Parathyroid adenoma (tissue), 2 donors: ENCODE measurements around the gene ZNF587.
"Not testable (repeated sequence)": the region's sequence is repeated elsewhere in the genome, so short reads cannot be mapped to it uniquely, and the experiment has no call there.

Experiments
- H2AFZ ChIP-seq: fragments of 300-600 bp; sonication (generic); one replicate; pipeline ENCODE4 v1.7.0; 2017; ENCODE audit warnings: antibody characterized with exemption, mild to moderate bottlenecking
- H3K27ac ChIP-seq: fragments of 300-600 bp; sonication (generic); one replicate; pipeline ENCODE4 v1.7.0; 2017
- H3K27me3 ChIP-seq: fragments of 300-600 bp; sonication (generic); one replicate; pipeline ENCODE4 v1.7.0; 2017; ENCODE audit warnings: low read length; ENCODE audit not compliant: control insufficient read depth, insufficient read depth
- H3K36me3 ChIP-seq: fragments of 300-600 bp; sonication (generic); one replicate; pipeline ENCODE4 v1.7.0; 2017; ENCODE audit warnings: low read length; ENCODE audit not compliant: control insufficient read depth, insufficient read depth
- H3K4me1 ChIP-seq: fragments of 300-600 bp; sonication (generic); one replicate; pipeline ENCODE4 v1.7.0; 2017; ENCODE audit warnings: control low read depth
- H3K4me2 ChIP-seq: fragments of 300-600 bp; sonication (generic); one replicate; pipeline ENCODE4 v1.7.0; 2017; ENCODE audit warnings: low read length
- H3K4me3 ChIP-seq: fragments of 300-600 bp; sonication (generic); one replicate; pipeline ENCODE4 v1.7.0; 2017; ENCODE audit warnings: low read depth, low read length
- H3K79me2 ChIP-seq: fragments of 300-600 bp; sonication (generic); one replicate; pipeline ENCODE4 v1.7.0; 2017; ENCODE audit warnings: control low read depth
- H3K9ac ChIP-seq: fragments of 300-600 bp; sonication (generic); one replicate; pipeline ENCODE4 v1.7.0; 2017; ENCODE audit warnings: mild to moderate bottlenecking
- H3K9me3 ChIP-seq: fragments of 300-600 bp; sonication (generic); one replicate; pipeline ENCODE4 v1.7.0; 2017; ENCODE audit warnings: low read length; ENCODE audit not compliant: control insufficient read depth
- CTCF ChIP-seq: fragments of 300-600 bp; sonication (generic); IDR thresholded peaks from one replicate; pipeline ENCODE4 v1.7.0; 2017; ENCODE audit warnings: antibody characterized with exemption, mild to moderate bottlenecking
- donor health status: primary hyperparathyroidism.

ZNF587 gene

DNA sequence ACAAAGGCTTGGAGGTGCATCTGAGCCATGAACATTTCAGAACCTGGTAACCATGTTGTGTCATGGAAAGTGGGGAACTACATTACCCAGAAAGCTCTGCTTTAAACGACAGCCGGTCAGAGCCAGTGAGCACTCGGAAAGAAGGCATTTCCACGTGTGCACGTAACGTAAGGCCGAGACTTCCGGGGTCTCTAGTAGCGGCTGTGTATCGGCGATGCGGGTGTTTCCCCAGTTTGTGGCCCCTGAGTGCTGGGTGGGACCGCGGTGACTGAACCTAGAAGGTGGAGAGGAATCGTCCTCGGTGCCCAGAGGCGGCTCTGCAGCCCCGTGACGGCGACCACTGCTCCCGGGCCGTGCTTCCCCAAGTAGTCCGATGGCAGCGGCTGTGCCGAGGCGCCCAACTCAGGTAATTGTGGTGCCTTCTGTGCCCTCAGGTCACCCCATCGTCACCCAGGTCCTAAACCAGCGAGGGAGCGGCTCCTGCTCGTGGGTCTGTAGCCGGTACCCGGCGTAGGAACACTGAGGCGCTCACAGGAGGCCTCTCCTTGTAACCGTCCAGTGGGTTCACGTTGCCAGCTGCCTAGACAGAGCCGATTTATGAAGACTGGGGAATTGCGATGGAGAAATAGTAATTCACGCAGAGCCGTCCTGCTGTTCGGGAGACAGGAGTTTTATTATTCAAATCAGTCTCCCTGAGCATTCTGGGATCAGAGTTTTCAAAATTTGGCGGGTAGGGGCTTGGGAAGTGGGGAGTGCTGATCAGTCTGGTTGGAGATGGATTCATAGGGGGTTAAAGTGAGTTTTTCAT lies at the start of gene ZNF587:
Gene ZNF587 (plus strand): TSS at position 194 of the 808 bp plus-strand sequence. CDS start 180 bp downstream, at position 374.
- H3K9me3 ChIP-seq, H3K36me3 ChIP-seq, H3K4me1 ChIP-seq, H3K9ac ChIP-seq, H3K27me3 ChIP-seq: not testable (repeated sequence)
- Histone ChIP-seq H2AFZ (peak within 1 kb of the TSS; percentile 59), H3K4me3 (peak within 1 kb of the TSS; percentile 69), H3K4me2 (peak within 1 kb of the TSS; percentile 94), H3K27ac (peak within 1 kb of the TSS; percentile 65), H3K79me2 (peaks cover 22% of the 10 kb centered on the region)

- Histone ChIP-seq H3K27ac (no peak overlapping the region), H3K27me3 (no peaks in the 10 kb centered on the region)
Observed at GRCh38 chr19:57800696-57801095, 49.0 kb upstream of the ZNF587 start.

DNA sequence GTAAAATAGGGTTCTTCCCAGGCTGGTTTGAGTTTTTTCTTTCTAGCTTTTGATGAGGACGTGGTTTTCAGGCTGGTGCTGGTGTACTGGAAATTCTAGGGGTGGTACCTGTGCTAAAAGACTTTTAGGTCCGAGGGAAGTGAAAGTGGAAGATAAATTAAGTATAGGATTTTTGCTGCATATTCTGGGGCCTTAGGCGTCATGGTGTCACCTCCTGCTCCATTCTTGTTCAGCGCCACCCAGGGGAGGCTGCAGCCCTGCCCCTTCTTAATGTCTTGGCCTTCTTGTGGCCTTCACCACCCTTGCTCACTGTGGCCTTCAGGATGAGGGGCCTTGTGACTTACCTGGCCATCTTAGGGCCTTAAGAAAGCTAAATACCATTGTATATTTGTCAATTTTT lies 47.4 kb upstream of the ZNF587 start:
- Histone ChIP-seq H3K27me3 (no peaks in the 10 kb centered on the region), H3K4me1 (no peaks in the 10 kb centered on the region), H2AFZ (no peak overlapping the region), H3K4me3 (no peak overlapping the region), H3K36me3 (no peaks in the 10 kb centered on the region), H3K4me2 (no peak overlapping the region), H3K27ac (no peak overlapping the region), H3K9me3 (no peaks in the 10 kb centered on the region), H3K79me2 (peaks cover 26% of the 10 kb centered on the region), H3K9ac (no peak overlapping the region)
- TF ChIP-seq CTCF = no peak

More at GRCh38 chr19:57800696-57801095, 49.0 kb upstream of the ZNF587 start:
- Histone ChIP-seq H3K9me3 (no peaks in the 10 kb centered on the region), H3K79me2 (peaks cover 24% of the 10 kb centered on the region), H3K9ac (no peak overlapping the region), H3K36me3 (no peaks in the 10 kb centered on the region), H3K4me3 (no peak overlapping the region), H3K4me1 (no peaks in the 10 kb centered on the region), H3K4me2 (no peak overlapping the region), H2AFZ (no peak overlapping the region)
- no peak for TF ChIP-seq CTCF

GRCh38 chr19:57803265-57803593 lies 46.4 kb upstream of the ZNF587 start:
- H3K9ac ChIP-seq = no peak overlapping the region
- no peaks in the 10 kb centered on the region for H3K4me1 ChIP-seq
- no peaks in the 10 kb centered on the region for H3K36me3 ChIP-seq
- no peaks in the 10 kb centered on the region for H3K9me3 ChIP-seq
- peak overlapping the region; percentile 39 for H3K4me3 ChIP-seq
- peak overlapping the region; percentile 18 for H3K4me2 ChIP-seq
- H3K79me2 ChIP-seq = peaks cover 25% of the 10 kb centered on the region
- no peak overlapping the region for H2AFZ ChIP-seq
- no peak overlapping the region for H3K27ac ChIP-seq
- no peak for TF ChIP-seq CTCF
- no peaks in the 10 kb centered on the region for H3K27me3 ChIP-seq

DNA sequence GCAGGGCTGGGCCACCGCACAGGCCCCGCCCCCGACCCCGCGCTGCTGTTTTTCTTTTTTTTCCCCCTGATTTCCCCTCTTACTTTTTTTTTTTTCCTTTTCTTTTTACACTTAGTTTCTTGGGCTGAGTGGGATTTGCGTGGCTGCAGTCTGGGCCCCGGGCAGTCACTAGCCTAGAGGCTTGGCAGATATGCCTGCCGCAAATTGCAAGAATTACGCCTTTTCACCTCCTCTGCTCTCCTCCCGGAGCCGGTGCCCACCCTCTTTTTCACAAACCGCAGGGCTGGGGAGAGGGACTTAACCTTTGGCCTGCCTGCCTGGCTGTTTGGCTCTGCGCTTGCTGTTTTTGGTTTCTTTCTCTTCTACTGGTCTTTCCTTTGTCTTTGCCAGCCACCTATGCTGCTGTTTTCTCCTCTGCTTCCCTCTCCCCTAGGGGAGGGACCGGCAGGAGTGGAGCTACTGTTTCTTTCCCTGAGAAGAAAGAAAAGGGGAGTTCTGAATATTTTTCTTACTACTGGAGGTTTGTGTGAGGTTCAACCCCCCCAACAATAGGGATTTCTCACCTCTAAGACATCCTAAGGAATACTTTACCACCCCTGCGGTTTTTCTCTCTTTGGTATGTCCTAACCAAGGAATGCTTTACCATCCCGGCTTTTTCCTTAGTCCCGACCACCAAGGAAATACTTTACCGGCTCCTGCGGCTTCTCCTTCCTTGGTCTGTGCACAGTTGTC lies 45.9 kb upstream of the ZNF587 start:
- Histone ChIP-seq H3K4me1 (no peaks in the 10 kb centered on the region), H3K4me2 (peak overlapping the region; percentile 18), H3K27me3 (no peaks in the 10 kb centered on the region), H3K9ac (no peak overlapping the region), H3K27ac (no peak overlapping the region), H3K79me2 (peaks cover 26% of the 10 kb centered on the region), H3K9me3 (no peaks in the 10 kb centered on the region), H3K4me3 (peak overlapping the region; percentile 39), H3K36me3 (no peaks in the 10 kb centered on the region), H2AFZ (no peak overlapping the region)
- no peak for TF ChIP-seq CTCF
